Psoas muscle (tissue), 8 donors: ENCODE data around the gene FAIM2. TPM values are rescaled to one million over a fixed set of nuclear protein-coding genes. Genes with fewer than 3 reads are reported as not detected.

Source experiments
- ATAC-seq, 4 donors: fragments of 200-7000 bp; cut with Tn5 transposase; one replicate each; pipeline ENCODE4 v1.9.1; 2020; ENCODE audit warnings: moderate library complexity in 3 of 4, mild to moderate bottlenecking in 2 of 4
- DNase-seq, 2 donors: peaks; one replicate each; pipeline ENCODE4 v3.0.0-alpha.2; 2020
- H3K27ac ChIP-seq: fragments of 200-600 bp; one replicate; pipeline ENCODE4 v1.8.0; 2022
- H3K27me3 ChIP-seq, 3 donors: fragments of 200-600 bp in 1 of 3; one replicate each; pipeline versions ENCODE4 v1.6.1 to v1.8.0; 2013 to 2022; ENCODE audit warnings: low read length in 2 of 3, mild to moderate bottlenecking in 2 of 3, moderate library complexity in 1 of 3; ENCODE audit not compliant: insufficient read depth in 3 of 3
- H3K36me3 ChIP-seq, 2 donors: fragments of 200-600 bp in 1 of 2; one replicate each; pipeline versions ENCODE4 v1.6.1 to v1.8.0; 2013 to 2022; ENCODE audit warnings: low read depth in 1 of 2, mild to moderate bottlenecking in 1 of 2, moderate library complexity in 1 of 2; ENCODE audit not compliant: insufficient read depth in 1 of 2
- H3K4me1 ChIP-seq: fragments of 200-600 bp; one replicate; pipeline ENCODE4 v1.8.0; 2022
- H3K4me3 ChIP-seq: fragments of 200-600 bp; one replicate; pipeline ENCODE4 v1.8.0; 2022; ENCODE audit warnings: mild to moderate bottlenecking
- H3K9me3 ChIP-seq: fragments of 200-600 bp; one replicate; pipeline ENCODE4 v1.8.0; 2022
- WGBS, 3 donors: extraction: QIAGEN DNeasy Blood & Tissue Kit; methylation state at CpG; one replicate each; pipeline versions ENCODE4 v1.1.6 to v1.1.7; 2013; 5-methylcytosine and 5-hydroxymethylcytosine counted together
- intact Hi-C, 2 donors: fragments of 100-400 bp; cut with DNase I; formaldehyde crosslinking; loops; one replicate each; pipeline versions ENCODE4 v1.11.0 to v1.14.2; 2022
- polyA plus RNA-seq, 3 donors: library from polyadenylated mRNA; stranded (reverse); fragments of 200-250 nt; gene quantifications; one replicate each; pipeline ENCODE4 v1.2.3, GENCODE V29; 2013
- total RNA-seq, 4 donors: library from RNA; stranded (reverse); fragmentation: NEBNext Ultra II Directional in 2 of 4; extraction: Animal tissue kit (Norgen Biotek cat#: 25700) in 2 of 4; gene quantifications; one replicate each; pipeline versions ENCODE4 v1.2.1 to v1.2.4, GENCODE V29; 2021 to 2023
- TF ChIP-seq, protein P1 (sequence below): fragments of 200-600 bp; IDR thresholded peaks from one replicate; pipeline ENCODE4 v1.8.0; 2022; ENCODE audit warnings: antibody characterized with exemption
- donor health status: healthy with polysubstance abuse.
- donor health status: DM: no; HTN: no; CAD: no; lungs with moderate emphysema.
- donor health status: Bipolar disorder and iron deficiency.
- donor health status: healthy.
- donor health status: DM: yes; HTN: yes; CAD: no.
- donor health status: DM: no; HTN: no; CAD: no.
- donor health status: DM: no; HTN: no; CAD: no.
- donor health status: DM: yes; HTN: yes; CAD: no.

The FAIM2 gene
- total and polyA plus RNA-seq, 7 donors: 0.22 to 1.1 (median 0.58) TPM; not detected in 2

GRCh38 chr12:49943625-49943960, 39.9 kb upstream of the FAIM2 start:
- WGBS, 3 donors: 83 to 94% (median 94%) methylated on average over 1 of the region's 1 CpG
- Histone ChIP-seq H3K27me3 (no peaks in the 10 kb centered on the region), H3K27ac (no peak overlapping the region), H3K36me3 (no peaks in the 10 kb centered on the region), H3K4me1 (no peaks in the 10 kb centered on the region), H3K4me3 (no peak overlapping the region), H3K9me3 (no peaks in the 10 kb centered on the region)
- intact Hi-C loops: no loop called here
- TF ChIP-seq, protein P1, sequence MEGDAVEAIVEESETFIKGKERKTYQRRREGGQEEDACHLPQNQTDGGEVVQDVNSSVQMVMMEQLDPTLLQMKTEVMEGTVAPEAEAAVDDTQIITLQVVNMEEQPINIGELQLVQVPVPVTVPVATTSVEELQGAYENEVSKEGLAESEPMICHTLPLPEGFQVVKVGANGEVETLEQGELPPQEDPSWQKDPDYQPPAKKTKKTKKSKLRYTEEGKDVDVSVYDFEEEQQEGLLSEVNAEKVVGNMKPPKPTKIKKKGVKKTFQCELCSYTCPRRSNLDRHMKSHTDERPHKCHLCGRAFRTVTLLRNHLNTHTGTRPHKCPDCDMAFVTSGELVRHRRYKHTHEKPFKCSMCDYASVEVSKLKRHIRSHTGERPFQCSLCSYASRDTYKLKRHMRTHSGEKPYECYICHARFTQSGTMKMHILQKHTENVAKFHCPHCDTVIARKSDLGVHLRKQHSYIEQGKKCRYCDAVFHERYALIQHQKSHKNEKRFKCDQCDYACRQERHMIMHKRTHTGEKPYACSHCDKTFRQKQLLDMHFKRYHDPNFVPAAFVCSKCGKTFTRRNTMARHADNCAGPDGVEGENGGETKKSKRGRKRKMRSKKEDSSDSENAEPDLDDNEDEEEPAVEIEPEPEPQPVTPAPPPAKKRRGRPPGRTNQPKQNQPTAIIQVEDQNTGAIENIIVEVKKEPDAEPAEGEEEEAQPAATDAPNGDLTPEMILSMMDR: no peak
- ATAC-seq (no peak), DNase-seq (no peak)

DNA sequence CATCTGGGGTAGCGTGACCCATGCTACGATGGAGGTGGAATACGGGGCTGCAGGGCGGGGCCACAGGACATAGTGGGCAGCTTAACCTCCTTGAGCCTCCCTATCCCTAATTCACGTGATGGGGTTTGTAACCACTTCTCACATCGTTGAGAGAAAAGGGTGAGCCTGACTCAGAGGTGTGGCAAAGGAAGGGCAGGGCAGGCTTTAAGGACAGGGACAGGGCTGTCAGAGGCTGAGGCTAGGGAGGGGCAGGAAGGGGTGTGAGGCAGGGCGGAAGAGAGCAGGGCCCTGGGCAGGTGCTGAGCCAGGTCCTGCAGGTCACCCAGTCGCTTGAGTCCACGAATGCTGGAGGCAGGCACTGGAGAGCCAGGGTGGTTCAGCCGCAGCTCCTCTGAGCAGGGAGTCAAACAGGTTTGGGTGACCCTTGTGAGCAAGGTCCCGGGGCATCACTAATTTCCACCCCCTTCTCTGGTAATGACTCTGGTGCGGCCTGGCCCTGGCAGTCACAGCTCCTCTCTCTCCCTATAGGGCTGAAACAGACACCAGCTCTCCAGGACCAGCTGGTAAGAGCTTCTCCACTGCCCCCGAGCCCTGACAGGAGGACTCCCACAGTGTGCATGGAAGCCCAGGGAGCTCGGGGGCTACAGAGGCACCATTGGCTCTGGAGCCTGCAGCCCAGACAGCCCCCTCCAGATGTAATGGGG, 39.4 kb upstream of the FAIM2 start:
- Histone ChIP-seq H3K4me3 (no peak overlapping the region), H3K27me3 (no peaks in the 10 kb centered on the region), H3K9me3 (no peaks in the 10 kb centered on the region), H3K4me1 (no peaks in the 10 kb centered on the region), H3K27ac (no peak overlapping the region), H3K36me3 (no peaks in the 10 kb centered on the region)
- TF ChIP-seq, protein P1: no peak
- no peak for ATAC-seq
- no peak for DNase-seq
- 76 to 81% (median 79%) methylated on average over 13 to 14 of the region's 14 CpGs for WGBS, 3 donors
- intact Hi-C loops: no loop called here

- Histone ChIP-seq H3K4me3 (no peak overlapping the region), H3K36me3 (no peaks in the 10 kb centered on the region), H3K9me3 (no peaks in the 10 kb centered on the region), H3K27me3 (no peaks in the 10 kb centered on the region), H3K27ac (no peak overlapping the region), H3K4me1 (no peaks in the 10 kb centered on the region)
- ATAC-seq (no peak), DNase-seq (no peak)
- intact Hi-C loops: no loop called here
- TF ChIP-seq, protein P1: no peak
- 93 to 95% (median 95%) methylated on average over 3 of the region's 3 CpGs for WGBS, 3 donors
Measured at GRCh38 chr12:49942512-49942893, 38.8 kb upstream of the FAIM2 start.

DNA sequence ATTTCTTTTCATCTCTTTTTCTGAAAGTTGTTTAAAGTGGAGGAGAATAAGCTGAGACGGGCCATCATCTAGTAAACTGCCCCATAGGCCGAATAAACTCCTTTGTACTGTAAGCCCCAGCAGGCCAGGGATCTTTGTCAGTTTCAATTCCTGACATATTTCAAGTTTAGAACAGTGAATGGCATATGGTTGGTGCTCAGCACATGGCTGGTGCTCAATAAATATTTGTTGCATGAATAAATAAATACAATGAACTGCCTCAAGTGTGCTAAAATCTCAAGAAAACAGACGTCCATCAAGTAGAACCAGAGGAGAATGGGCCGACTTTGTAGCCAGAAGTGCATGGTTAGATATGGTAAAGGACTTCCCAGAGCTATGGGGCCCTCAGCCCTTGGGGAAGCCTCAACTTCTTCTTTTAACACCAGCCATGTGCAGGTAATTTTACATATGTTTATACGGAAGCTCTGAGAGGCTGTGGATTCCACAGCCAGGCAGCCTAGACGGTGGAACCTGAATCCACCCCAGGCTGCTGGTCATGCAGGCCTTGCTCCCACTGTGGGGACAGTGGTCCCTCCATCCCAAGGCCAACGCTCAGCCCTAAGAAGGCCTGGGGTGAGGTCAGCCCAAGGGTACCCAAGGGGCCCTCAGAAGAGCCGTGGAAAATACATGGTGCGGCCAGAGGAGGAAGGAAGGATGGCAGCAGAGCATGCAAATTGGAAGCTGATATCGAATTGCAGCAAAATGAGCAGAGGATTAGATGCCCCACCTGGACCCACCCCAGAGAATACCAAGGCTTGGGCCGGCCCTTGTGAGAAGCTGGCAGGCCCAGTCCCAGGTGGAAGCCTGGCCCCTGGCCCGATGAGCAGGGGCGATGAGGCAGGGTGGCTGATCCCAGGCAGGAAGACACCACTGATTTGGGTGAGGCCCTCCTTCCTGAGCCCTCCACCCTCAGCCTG, 38.1 kb upstream of the FAIM2 start:
- H3K27ac ChIP-seq: no peak overlapping the region
- H3K4me3 ChIP-seq: no peak overlapping the region
- intact Hi-C loops: no loop called here
- no peaks in the 10 kb centered on the region for H3K4me1 ChIP-seq
- H3K36me3 ChIP-seq: no peaks in the 10 kb centered on the region
- no peaks in the 10 kb centered on the region for H3K27me3 ChIP-seq
- ATAC-seq (no peak), DNase-seq (no peak)
- 73 to 79% (median 73%) methylated on average over 13 of the region's 13 CpGs for WGBS, 3 donors
- H3K9me3 ChIP-seq: no peaks in the 10 kb centered on the region
- TF ChIP-seq, protein P1: no peak
